ENCODE measurements around the gene CDKN1A.

DNA sequence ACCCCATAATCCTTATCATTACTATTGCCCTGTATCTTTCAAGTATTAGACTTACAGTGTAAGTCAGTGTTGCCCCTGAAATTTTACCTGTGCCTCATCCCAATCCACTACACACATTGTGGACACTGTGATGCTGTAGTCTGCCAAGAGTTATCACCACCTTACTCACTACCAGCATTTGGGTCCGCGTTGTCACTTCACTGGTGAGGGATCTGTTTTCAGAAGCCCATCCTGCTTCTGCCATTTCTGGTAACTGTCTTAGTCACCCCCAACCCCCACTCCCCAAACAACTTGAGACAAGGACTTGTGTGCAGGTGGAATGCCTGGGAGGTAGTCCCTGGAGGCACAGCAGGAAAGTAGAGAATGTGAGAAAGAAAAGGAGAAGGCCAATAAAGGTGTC, 13.1 kb downstream of the CDKN1A start:
- TF ChIP-seq, protein P1, sequence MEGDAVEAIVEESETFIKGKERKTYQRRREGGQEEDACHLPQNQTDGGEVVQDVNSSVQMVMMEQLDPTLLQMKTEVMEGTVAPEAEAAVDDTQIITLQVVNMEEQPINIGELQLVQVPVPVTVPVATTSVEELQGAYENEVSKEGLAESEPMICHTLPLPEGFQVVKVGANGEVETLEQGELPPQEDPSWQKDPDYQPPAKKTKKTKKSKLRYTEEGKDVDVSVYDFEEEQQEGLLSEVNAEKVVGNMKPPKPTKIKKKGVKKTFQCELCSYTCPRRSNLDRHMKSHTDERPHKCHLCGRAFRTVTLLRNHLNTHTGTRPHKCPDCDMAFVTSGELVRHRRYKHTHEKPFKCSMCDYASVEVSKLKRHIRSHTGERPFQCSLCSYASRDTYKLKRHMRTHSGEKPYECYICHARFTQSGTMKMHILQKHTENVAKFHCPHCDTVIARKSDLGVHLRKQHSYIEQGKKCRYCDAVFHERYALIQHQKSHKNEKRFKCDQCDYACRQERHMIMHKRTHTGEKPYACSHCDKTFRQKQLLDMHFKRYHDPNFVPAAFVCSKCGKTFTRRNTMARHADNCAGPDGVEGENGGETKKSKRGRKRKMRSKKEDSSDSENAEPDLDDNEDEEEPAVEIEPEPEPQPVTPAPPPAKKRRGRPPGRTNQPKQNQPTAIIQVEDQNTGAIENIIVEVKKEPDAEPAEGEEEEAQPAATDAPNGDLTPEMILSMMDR (IDR thresholded peaks at IDR 0.05): no peak
- TF ChIP-seq POLR2A (IDR thresholded peaks at IDR 0.05): no peak
